Measurements from ENCODE around the gene NTN3.

Gene NTN3

DNA sequence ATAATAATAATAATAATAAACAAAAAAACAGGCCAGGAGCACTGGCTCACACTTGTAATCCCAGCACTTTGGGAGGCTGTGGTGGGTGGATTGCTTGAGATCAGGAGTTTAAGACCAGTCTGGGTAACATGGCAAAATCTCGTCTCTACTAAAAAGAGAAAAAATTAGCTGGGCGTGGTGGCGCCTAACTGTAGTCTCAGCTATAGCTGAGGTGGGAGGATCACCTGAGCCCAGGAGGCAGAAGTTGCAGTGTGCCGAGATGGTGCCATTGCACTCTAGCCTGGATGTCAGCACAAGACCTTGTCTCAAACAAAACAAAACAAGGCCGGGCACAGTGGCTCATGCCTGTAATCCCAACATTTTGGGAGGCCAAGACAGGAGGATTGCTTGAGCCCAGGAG is 23.9 kb downstream of the NTN3 start:
- in situ Hi-C loops (cut with MboI; ENCODE audit: low sequenced_read_pairs) = no loop called here

DNA sequence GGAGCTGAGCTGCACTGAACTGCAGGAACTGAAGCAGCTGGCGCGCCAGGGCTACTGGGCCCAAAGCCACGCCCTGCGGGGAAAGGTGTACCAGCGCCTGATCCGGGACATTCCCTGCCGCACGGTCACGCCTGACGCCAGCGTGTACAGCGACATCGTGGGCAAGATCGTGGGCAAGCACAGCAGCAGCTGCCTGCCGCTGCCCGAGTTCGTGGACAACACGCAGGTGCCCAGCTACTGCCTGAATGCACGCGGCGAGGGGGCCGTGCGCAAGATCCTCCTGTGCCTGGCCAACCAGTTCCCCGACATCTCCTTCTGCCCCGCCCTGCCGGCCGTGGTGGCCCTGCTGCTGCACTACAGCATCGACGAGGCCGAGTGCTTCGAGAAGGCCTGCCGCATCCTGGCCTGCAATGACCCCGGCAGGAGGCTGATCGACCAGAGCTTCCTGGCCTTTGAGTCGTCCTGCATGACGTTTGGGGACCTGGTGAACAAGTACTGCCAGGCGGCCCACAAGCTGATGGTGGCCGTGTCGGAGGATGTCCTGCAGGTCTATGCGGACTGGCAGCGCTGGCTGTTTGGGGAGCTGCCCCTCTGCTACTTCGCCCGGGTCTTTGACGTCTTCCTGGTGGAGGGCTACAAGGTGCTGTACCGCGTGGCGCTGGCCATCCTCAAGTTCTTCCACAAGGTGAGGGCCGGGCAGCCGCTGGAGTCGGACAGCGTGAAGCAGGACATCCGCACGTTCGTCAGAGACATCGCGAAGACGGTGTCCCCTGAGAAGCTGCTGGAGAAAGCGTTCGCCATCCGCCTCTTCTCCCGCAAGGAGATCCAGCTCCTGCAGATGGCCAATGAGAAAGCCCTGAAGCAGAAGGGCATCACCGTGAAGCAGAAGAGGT is 25.4 kb downstream of the NTN3 start:
- in situ Hi-C loops (cut with MboI; ENCODE audit: low sequenced_read_pairs) = no loop called here

DNA sequence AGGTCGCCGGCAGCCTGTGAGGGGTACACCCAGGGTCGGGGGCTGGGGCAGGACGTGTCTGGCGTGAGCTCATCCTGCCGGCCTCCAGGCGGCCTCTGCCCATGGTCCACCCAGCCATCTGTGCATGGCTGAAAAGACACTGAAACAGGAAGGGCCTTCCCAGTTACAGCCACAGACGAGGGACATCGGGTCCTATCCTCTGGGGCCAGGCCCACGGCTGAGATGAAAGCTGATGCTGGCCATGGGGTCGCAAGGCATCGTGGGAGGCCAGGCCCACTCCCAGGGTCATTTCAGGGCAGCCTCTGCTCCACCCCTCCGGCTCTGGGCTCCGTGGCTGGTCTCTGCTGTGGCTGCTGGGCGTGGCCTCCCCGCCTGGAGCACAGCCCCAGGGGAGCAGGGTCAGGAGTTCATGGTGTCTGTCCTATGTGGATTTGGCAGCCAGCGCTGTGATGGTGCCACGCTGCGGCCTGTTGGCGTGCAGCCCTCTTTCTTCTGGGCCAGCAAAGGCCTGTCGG is 26.1 kb downstream of the NTN3 start:
- in situ Hi-C loops (cut with MboI; ENCODE audit: low sequenced_read_pairs) = no loop called here

DNA sequence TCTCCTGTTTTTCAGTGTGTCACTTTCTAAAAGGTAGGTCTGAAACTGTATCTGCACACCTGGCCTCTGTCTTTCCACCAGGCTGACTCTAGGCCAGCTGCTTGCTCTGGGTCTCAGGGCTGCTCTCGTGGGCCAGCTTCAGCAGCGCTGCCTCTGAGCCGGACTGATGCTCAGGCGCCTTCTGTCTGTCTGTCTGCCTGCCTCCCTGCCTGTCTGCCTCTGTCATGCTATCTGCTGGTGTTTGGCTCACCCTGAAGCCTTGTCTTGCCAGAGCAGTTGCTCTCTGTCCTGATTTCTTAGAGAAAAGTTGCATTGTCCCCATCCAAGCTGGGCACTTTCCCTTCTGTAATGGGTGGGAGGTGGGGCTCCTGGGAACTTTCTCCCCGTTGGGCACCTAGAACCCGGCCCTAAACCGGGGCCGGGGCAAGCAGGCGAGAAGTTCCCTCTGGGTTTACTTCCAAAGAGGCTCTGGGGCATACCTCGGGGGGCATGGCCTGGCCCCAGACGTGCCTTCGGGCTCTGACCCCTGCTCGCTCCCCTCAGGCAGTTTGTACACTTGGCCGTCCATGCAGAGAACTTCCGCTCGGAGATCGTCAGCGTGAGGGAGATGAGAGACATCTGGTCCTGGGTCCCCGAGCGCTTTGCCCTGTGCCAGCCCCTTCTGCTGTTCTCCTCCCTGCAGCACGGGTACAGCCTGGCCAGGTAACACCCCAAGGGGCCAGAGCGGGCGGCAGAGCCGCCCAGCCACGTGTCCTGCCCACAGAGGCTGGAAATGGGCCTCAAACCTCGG is 26.8 kb downstream of the NTN3 start:
- in situ Hi-C loops (cut with MboI; ENCODE audit: low sequenced_read_pairs) = no loop called here

DNA sequence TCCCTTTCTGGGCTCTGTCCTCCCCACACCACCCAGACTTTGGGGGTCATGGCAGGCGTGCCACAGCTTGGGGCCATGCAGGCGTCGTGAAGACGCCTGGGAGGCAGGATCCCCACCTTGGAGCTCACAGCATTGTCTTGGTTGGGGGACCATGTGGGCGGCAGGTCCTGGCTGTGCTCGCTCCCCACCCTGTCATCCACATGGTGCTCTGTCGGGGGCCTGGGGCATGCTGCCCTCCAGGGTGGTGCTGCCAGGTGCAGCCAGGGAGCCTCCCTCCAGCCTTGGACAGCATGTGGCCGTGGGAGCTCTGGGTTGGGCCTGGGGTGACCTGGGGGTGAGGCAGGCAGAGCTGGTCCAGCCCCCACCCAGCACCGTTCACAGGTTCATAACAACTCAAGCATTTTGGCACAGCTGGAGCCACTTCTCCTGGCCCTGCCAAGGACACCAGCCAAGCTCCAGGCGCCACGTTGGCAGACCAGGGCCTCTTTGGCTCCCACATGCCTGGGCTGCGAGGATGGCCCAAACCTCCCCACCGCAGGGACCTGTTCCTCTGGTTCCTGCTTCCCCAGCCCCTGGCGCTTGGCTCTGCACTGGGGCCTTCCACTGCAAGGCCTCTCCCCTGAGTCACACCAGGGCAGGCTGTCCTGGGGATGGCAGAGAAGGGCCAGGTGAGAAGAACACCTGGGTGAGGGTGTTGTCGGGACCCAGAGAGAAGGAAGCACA is 27.6 kb downstream of the NTN3 start:
- in situ Hi-C loops (cut with MboI; ENCODE audit: low sequenced_read_pairs) = no loop called here

DNA sequence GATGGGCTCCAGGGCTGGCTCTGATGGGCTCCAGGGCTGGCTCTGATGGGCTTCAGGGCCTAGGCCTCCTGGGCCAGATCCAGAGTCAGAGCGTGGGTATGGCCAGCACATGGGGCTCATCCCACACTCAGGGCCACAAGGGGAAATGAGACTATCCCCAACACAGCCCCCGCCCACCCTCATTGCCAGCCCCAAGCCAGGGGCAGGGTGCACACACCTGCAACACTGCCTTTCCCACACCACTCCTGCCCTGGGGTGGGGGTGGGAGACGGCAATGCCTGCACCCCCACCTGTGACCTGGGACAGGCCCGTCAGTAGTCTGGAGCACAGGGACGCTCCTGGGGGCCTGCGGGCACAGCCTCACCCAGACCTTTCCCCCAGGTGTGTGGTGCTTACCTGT is 28.4 kb downstream of the NTN3 start:
- in situ Hi-C loops (cut with MboI; ENCODE audit: low sequenced_read_pairs) = no loop called here

DNA sequence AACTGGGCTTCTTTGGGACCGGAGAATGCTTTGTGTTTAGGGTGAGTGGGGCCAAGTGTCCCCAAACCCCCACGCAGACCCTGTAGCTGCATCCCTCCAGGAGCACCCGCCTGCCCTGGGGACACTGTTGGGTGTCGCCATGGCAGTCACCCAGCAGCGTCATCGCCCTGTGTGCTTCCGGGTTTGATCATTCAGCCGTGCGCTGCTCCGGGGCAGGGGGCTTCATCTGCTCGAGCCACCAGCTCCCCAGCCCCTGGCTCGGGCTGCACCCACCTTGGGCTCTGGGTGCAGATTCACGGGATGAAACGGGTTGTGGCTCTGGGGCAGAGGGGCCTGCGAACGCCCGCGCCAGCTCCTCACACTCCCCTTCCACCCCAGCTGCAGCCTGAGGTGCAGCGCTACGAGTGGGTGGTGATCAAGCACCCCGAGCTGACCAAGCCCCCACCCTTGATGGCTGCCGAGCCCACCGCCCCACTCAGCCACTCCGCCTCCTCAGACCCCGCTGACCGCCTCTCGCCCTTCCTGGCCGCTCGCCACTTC is 28.9 kb downstream of the NTN3 start:
- in situ Hi-C loops (cut with MboI; ENCODE audit: low sequenced_read_pairs) = no loop called here

DNA sequence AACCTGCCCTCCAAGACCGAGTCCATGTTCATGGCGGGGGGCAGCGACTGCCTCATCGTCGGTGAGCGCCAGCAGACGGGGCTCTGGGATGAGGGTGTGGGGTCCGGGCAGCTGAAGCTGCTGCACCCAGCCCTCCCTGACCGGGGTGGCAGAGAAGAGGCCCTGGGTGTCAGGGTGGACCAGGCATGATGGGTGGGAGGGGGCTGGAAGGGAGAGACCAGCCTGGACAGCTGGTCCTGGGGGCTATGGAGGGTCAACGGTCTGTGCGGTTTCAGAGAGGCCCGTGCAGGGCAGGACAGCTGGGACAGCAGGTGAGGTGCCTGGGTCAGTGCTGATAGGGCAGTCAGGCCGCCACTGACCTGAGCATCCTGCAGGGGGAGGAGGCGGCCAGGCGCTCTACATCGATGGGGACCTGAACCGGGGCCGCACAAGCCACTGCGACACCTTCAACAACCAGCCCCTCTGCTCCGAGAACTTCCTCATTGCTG is 29.4 kb downstream of the NTN3 start:
- in situ Hi-C loops (cut with MboI; ENCODE audit: low sequenced_read_pairs) = no loop called here

DNA sequence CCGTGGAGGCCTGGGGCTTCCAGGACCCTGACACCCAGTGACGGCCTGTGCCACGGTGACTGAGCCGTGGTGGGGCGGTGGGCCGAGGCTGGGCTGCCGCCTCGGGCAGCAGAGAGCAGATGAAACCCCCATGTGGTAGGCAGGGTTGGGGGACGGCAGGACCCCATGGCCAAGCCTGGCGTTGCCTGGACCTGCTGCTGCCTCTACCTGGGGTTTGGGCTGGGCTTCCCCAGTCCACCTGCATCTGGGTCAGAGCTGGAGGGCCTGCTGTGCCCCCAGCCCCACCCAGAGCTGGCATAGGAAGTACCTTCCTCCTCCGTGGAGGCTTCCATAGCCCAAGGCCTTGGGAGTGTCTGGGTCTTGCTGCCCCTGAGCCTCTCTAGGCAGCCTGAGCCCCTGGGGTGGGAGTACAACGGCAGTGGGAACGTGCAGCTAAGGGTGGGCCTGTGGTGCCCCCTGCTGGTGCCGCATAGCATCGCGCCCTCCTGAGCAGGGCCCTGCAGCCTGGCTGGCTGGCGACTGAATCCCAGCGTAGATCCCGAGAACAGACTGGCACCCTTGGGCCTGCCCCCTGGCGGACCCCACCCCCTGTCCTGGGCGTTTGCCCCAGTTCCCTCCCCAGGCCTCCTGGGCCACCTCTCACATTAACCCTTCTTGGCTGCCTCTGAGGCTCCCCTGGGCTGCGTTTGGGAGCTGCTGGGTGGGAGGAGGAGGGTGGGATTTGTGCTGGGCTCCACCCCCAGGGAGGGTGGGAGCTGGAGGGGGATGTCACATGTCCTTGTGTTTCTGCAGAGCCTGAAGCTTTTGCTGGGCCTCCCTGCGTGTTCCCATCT is 30.0 kb downstream of the NTN3 start:
- in situ Hi-C loops (cut with MboI; ENCODE audit: low sequenced_read_pairs) = no loop called here

DNA sequence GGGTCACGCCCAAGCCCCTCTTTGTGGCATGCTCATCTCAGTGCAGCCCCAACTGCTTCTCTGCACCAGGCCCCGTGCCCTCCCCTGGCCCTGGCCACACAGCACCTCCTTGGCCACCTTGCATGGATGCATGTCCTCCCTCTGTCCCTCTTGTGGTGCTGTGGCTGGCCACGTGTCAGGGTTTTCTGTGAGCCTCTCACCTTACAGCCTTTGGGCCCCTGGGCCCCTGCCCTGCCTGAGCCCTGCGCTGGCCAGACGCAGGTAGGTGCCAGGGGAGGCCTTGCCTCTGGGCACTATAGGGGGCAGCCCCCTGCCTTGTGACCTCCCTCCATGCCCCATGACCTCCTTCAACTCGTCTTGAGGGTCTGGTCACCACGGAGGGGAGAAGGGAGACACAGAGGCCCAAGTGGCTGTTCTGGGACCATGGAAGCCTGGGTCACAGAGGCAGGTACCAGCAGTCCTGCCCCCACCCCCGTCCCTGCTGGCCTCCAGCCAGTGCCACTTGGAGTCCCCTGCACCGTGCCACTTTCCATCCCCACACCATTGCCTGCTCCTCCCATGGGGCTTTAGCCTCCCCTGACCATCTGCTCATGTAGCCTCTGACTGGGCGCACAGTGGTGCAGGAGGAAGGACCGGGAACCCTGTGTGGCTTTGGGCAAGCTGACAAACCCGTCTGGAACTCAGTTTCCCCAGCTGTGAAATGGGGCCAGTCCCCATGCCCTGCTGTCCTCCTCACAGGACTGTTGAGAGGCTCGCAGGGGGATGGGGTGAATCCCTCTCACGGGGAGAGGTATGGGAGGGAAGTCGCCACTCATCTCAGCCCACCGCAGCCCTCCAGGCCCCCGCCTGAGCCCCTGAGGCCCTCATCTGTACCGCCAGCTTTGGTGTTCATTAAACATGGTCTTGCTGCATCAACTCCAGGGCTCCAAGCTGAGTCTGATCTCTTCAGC is 31.1 kb downstream of the NTN3 start:
- in situ Hi-C loops (cut with MboI; ENCODE audit: low sequenced_read_pairs) = no loop called here

DNA sequence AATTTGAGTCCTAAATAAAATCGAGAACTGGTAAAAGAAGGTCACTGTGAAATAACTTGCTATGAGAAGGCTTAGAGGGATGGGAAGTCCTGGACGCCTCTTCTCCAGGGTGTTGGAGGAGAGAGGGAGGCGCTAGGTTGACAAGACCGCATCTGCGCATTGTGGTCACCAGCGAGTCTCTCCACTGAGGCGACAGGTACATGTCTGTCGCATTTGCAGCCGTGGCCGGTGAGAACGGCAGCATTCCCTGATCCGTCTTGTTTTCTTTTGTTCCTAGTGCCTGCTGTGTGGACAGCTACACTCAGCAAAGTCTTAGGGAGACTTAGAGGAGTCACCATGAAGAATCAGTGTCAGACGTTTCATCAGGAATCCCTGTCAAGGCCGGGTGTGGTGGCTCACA is 34.6 kb downstream of the NTN3 start:
- in situ Hi-C loops (cut with MboI; ENCODE audit: low sequenced_read_pairs) = no loop called here

DNA sequence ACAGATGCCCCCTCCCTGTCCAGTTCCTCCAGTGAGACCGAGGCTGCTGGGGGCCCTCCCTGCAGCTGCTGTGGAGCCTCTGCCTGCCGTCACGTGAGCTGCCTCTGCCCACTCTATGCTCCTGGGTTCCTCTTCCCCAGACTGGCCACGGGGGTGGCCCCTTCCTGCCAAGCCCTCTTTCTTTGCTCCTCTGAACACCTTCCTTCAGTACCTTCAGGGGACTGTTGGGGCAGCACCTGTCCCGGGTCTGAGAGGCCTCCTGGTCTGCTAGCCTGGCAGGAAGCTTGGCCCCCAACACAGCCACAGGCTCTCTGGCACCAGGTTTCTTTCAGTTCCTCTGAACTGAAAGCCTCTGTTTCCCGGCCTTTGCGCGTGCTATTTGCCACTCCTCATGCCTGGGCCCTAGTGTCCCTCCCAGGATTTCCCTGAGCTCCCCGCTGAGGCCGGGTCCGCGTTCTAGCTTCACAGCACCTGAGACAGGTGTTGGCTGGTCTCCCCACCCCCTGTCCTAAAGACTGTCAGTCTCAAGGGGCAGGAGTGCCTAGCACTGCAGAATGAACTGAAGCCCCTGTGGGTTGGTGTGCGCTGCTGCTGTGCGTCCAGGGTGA is 36.1 kb downstream of the NTN3 start:
- in situ Hi-C loops (cut with MboI; ENCODE audit: low sequenced_read_pairs) = no loop called here

DNA sequence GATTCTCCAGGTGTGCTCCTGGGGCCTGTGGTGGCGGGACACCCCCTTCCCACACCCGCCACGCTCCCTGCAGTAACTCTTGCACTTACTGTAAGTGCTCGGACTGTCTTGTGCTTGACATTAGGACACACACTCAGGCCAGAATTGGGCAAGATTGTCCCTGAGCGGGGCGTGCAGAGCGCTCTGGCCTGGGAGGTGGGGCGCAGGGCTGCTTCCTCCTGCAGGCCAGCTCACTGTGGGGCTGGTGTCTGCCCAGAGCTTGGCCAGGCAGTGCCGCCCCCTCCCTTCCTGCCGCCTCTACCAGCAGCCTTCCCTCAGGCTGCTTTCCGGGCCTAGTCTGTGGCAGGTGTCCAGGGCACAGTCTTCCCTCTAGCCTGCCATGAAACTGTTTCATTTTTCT is 36.6 kb downstream of the NTN3 start:
- in situ Hi-C loops (cut with MboI; ENCODE audit: low sequenced_read_pairs) = no loop called here

DNA sequence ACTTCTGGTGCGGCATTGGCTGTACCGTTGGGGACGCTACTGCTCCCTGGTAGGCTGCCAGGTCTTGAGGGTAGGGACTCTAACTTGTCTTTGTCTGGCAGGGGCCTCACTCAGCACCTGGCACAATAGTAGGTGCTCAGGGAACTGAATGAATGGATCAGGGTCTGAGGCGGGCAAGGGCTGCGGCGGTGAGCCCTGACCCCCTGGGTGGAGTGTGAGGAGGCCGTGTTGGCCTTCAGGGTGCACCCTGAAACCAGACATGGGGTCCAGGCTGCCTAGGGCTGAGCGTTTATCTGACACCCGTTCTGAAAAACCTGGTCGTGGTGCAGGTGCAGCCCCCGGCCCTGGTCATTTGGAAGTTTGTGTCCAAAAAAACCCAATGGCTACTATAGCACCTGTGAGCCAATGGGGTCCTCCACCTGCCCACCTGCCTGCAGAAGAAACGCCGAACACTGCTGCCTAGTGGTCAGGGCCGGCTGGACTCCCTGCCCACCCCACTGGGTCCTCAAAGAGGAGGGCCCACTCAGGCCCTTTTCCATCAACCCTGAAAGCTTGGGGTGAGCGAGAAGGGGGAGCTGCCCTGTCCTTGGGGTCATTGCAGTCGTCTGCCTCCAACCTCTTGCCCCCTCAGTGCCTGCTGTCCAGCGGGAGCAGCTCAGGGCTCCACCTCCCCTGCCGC is 37.8 kb downstream of the NTN3 start:
- in situ Hi-C loops (cut with MboI; ENCODE audit: low sequenced_read_pairs) = no loop called here

DNA sequence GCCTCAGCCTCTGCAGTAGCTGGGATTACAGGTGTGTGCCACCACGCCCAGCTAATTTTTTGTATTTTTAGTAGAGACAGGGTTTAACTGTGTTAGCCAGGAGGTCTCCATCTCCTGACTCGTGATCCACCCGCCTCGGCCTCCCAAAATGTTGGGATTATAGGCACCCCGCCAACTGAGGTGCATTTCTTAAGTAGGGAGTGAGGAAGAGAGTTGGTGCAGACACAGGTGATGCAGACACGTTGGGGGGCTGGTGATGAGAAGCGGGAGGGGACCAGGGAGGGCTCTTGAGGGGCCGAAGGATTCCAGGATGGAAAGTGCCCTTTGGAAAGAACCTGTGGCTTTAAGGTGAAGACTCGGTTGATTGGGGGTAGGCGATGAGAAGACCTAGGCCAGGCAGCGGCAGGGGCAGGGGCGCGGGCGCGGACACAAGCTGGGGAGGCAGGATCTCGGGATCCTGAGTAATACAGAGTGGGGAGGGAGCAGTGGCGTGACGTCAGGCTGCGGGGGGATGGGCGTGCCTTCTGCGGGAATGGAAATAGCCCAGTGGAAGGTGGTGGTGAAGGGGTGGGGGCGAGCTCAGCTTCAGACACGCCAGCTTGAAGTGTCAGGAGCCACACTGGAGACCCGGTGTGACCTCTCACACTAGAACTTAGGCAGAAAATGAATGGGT is 40.2 kb downstream of the NTN3 start:
- in situ Hi-C loops (cut with MboI; ENCODE audit: low sequenced_read_pairs) = no loop called here

DNA sequence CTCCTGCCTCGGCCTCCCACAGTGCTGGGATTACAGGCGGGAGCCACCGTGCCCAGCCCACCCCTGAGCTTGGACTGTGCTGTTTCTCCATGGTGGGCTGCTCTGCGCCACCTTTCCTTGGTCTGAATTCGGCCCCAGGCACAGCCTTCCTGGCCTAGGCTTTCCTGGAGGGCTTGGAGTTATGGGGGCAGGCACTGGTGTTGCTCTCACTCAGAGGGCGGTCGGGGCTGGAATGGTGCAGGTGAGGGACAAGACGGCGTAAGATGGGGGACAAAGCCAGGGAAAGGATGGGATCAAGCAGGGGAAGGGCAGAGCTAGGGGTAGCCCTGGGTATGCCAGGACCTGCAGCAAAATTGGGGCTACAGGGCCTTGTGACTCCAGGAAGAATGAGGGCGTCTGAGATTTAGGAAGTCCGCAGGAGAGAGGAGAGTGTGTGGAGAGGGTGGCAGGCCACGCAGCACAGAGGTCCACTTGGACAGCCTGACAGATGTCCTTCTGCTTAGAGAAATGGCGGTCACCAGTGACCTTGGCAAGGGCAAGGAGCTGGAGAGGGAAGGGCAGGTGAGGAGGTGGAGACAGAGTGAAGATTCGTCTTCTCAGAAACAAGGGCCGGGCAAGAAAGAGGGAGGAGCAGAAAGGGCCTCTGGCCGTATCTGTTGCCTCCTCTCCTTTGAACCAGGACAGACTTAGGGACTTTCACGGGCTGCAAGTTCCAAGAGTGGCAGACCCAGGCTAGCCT is 41.1 kb downstream of the NTN3 start:
- in situ Hi-C loops (cut with MboI; ENCODE audit: low sequenced_read_pairs) = no loop called here

Data from HL-60/S4 treated with phorbol 12-myristate 13-acetate at 8.2 ng/mL for 4 days and 3 days (cell line).